H9 (cell line): ENCODE data around the gene FUT8. TPM values are rescaled to one million over a fixed set of nuclear protein-coding genes. Genes with fewer than 3 reads are reported as not detected.
A peak's percentile ranks its signal among the peaks of the same experiment; 100 is the strongest.

Experiments used
- DNase-seq: peaks from one replicate; pipeline ENCODE4 v3.0.0-alpha.2; 2017
- H2AFZ ChIP-seq: one replicate; pipeline ENCODE4 v1.6.1; 2013; ENCODE audit warnings: mild to moderate bottlenecking, low read length, control low read depth, moderate library complexity
- H2AK5ac ChIP-seq: 2 replicates; pipeline ENCODE4 v1.6.1; 2013; ENCODE audit warnings: low read length, control low read depth, mixed read lengths; ENCODE audit not compliant: insufficient read length
- H2BK120ac ChIP-seq: one replicate; pipeline ENCODE4 v1.6.1; 2013; ENCODE audit warnings: low read depth, mild to moderate bottlenecking, low read length, control low read depth, inconsistent platforms; ENCODE audit not compliant: poor library complexity, severe bottlenecking
- H2BK12ac ChIP-seq: 2 replicates; pipeline ENCODE4 v1.6.1; 2013; ENCODE audit warnings: low read length, control low read depth, mixed read lengths, low read depth; ENCODE audit not compliant: insufficient read length
- H2BK15ac ChIP-seq: 2 replicates; pipeline ENCODE4 v1.6.1; 2013; ENCODE audit warnings: low read depth, low read length, control low read depth
- H2BK20ac ChIP-seq: one replicate; pipeline ENCODE4 v1.6.1; 2013; ENCODE audit warnings: low read depth, mild to moderate bottlenecking, low read length, control low read depth, inconsistent platforms; ENCODE audit not compliant: poor library complexity, severe bottlenecking
- H2BK5ac ChIP-seq: 2 replicates; pipeline ENCODE4 v1.6.1; 2013; ENCODE audit warnings: low read length, control low read depth, mixed read lengths; ENCODE audit not compliant: insufficient read length
- H3K14ac ChIP-seq: 2 replicates; pipeline ENCODE4 v1.6.1; 2013; ENCODE audit warnings: low read length, control low read depth; ENCODE audit not compliant: insufficient read depth
- H3K18ac ChIP-seq: 2 replicates; pipeline ENCODE4 v1.6.1; 2013; ENCODE audit warnings: low read depth, mild to moderate bottlenecking, mixed read lengths, low read length, control low read depth; ENCODE audit not compliant: insufficient read length
- H3K23ac ChIP-seq: 2 replicates; pipeline ENCODE4 v1.6.1; 2013; ENCODE audit warnings: low read length, control low read depth, mixed read lengths, low read depth; ENCODE audit not compliant: insufficient read length
- H3K23me2 ChIP-seq: 2 replicates; pipeline ENCODE4 v1.6.1; 2013; ENCODE audit warnings: low read depth, mild to moderate bottlenecking, mixed read lengths, low read length, control low read depth; ENCODE audit not compliant: insufficient read length, poor library complexity, severe bottlenecking
- H3K27ac ChIP-seq: 2 replicates; pipeline ENCODE4 v1.5.1; 2013; ENCODE audit warnings: low read length, control low read depth, mixed read lengths, low read depth; ENCODE audit not compliant: insufficient read length
- H3K27me3 ChIP-seq: 2 replicates; pipeline ENCODE4 v1.6.1; 2013; ENCODE audit warnings: low read length, control low read depth, inconsistent platforms; ENCODE audit not compliant: insufficient read depth
- H3K4ac ChIP-seq: 2 replicates; pipeline ENCODE4 v1.6.1; 2013; ENCODE audit warnings: low read depth, mild to moderate bottlenecking, control low read depth, inconsistent platforms, low read length, moderate library complexity
- H3K4me1 ChIP-seq: 2 replicates; pipeline ENCODE4 v1.6.1; 2013; ENCODE audit warnings: low read length, control low read depth, inconsistent platforms; ENCODE audit not compliant: insufficient read depth
- H3K4me2 ChIP-seq: 2 replicates; pipeline ENCODE4 v1.6.1; 2013; ENCODE audit warnings: low read length, control low read depth, mixed read lengths; ENCODE audit not compliant: insufficient read length, insufficient read depth
- H3K56ac ChIP-seq: 2 replicates; pipeline ENCODE4 v1.6.1; 2013; ENCODE audit warnings: low read depth, mild to moderate bottlenecking, mixed read lengths, low read length, control low read depth; ENCODE audit not compliant: insufficient read length
- H3K79me1 ChIP-seq: 2 replicates; pipeline ENCODE4 v1.6.1; 2013; ENCODE audit warnings: low read depth, mild to moderate bottlenecking, moderate library complexity, low read length, control low read depth, inconsistent platforms; ENCODE audit not compliant: insufficient read depth, poor library complexity, severe bottlenecking
- H3K79me2 ChIP-seq: 2 replicates; pipeline ENCODE4 v1.6.1; 2013; ENCODE audit warnings: low read length, control low read depth, inconsistent platforms; ENCODE audit not compliant: insufficient read depth
- H3K9ac ChIP-seq: 2 replicates; pipeline ENCODE4 v1.6.1; 2013; ENCODE audit warnings: low read length, control low read depth, mixed read lengths; ENCODE audit not compliant: insufficient read length; ENCODE audit errors: extremely low read depth
- H3K9me3 ChIP-seq: one replicate; pipeline ENCODE4 v1.6.1; 2013; ENCODE audit warnings: low read depth, low read length, inconsistent platforms; ENCODE audit not compliant: control insufficient read depth
- H3T11ph ChIP-seq: one replicate; pipeline ENCODE4 v1.6.1; 2013; ENCODE audit warnings: mild to moderate bottlenecking, low read length, control low read depth, inconsistent platforms
- H4K20me1 ChIP-seq: one replicate; pipeline ENCODE4 v1.6.1; 2013; ENCODE audit not compliant: control insufficient read depth, insufficient read length, insufficient read depth
- H4K5ac ChIP-seq: 2 replicates; pipeline ENCODE4 v1.6.1; 2013; ENCODE audit warnings: low read depth, mild to moderate bottlenecking, mixed read lengths, low read length, control low read depth; ENCODE audit not compliant: insufficient read length
- H4K8ac ChIP-seq: replicated peaks from 2 replicates; pipeline ENCODE4 v1.6.1; 2013; ENCODE audit warnings: low read length, control low read depth, mixed read lengths, low read depth; ENCODE audit not compliant: insufficient read length
- H4K91ac ChIP-seq: 2 replicates; pipeline ENCODE4 v1.6.1; 2013; ENCODE audit warnings: low read depth, mild to moderate bottlenecking, moderate library complexity, mixed read lengths, low read length, control low read depth; ENCODE audit not compliant: insufficient read length
- H3K27ac Mint-ChIP-seq, 3 experiments: 2 replicates in 2 of 3; 3 replicates in 1 of 3; pipeline ENCODE4 v1.8.0; 2020 to 2021; ENCODE audit warnings: mixed read lengths in 3 of 3, mild to moderate bottlenecking in 1 of 3, moderate library complexity in 1 of 3
- H3K27me3 Mint-ChIP-seq: 2 replicates; pipeline ENCODE4 v1.8.0; 2021; ENCODE audit warnings: low read depth, mild to moderate bottlenecking, moderate library complexity, mixed read lengths
- H3K36me3 Mint-ChIP-seq, 3 experiments: 2 replicates in 2 of 3; 3 replicates in 1 of 3; pipeline ENCODE4 v1.8.0; 2020 to 2021; ENCODE audit warnings: low read depth in 3 of 3, mixed read lengths in 3 of 3; ENCODE audit not compliant: insufficient read depth in 1 of 3
- H3K4me1 Mint-ChIP-seq, 2 experiments: 2 replicates each; pipeline ENCODE4 v1.8.0; 2020; ENCODE audit warnings: mixed read lengths in 2 of 2
- H3K4me3 Mint-ChIP-seq, 2 experiments: 2 replicates in 1 of 2; 3 replicates in 1 of 2; pipeline ENCODE4 v1.8.0; 2020 to 2021; ENCODE audit warnings: mild to moderate bottlenecking in 2 of 2, mixed read lengths in 2 of 2, moderate library complexity in 1 of 2
- H3K9me3 Mint-ChIP-seq, 2 experiments: 2 replicates in 1 of 2; 3 replicates in 1 of 2; pipeline ENCODE4 v1.8.0; 2020; ENCODE audit warnings: mild to moderate bottlenecking in 2 of 2, mixed read lengths in 2 of 2, moderate library complexity in 1 of 2
- CTCF ChIP-seq: fragments of 200-600 bp; sonication (generic); conservative IDR thresholded peaks from 3 replicates; pipeline ENCODE4 v1.8.0; 2021; ENCODE audit warnings: antibody characterized with exemption, mild to moderate bottlenecking
- WGBS: extraction: QIAGEN DNeasy Blood & Tissue Kit; methylation state at CpG from one replicate; pipeline ENCODE4 v1.1.7; 2013; ENCODE audit warnings: missing lambda C conversion rate, low lambda C conversion rate, mixed read lengths; ENCODE audit not compliant: insufficient read length; ENCODE audit errors: extremely low coverage; 5-methylcytosine and 5-hydroxymethylcytosine counted together
- total RNA-seq: library from RNA; stranded (reverse); gene quantifications from 2 replicates; pipeline ENCODE4 v1.2.1, GENCODE V29; 2021

FUT8 gene
- total RNA-seq, 1 experiment from 2014 or later: 44.3 TPM

DNA sequence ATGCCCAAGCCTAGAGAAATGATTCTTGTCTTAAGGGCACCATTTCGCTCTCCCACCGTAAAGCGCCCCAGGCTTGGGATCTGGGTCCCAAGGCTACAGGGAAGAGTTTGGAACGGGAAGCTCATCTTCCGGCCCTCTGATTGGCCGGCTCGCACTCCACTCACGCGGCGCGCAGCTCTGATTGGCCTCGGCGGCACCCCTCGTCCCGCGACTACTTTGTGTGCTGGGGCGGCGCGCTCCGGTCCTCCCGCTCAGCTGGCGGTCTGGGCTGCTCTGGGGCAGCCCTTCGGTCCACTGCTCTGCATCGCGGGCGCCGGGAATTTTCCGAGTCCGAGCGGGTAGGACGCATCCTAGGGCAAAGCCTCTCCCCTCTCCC lies 886 bp upstream of the FUT8 start:
- H3K4me1 Mint-ChIP-seq: peaks cover 23 to 27% of the 10 kb centered on the region in 2 experiments
- Histone ChIP-seq H3K27ac (no peak overlapping the region), H3K23me2 (peaks cover 10% of the 10 kb centered on the region), H4K8ac (no peak overlapping the region), H3T11ph (no peak overlapping the region), H3K18ac (peak overlapping the region; percentile 65), H3K4ac (no peak overlapping the region), H2BK15ac (no peak overlapping the region), H4K91ac (no peak overlapping the region), H2BK5ac (no peak overlapping the region), H4K20me1 (no peaks in the 10 kb centered on the region), H3K56ac (no peak overlapping the region), H2BK120ac (no peak overlapping the region), H3K9ac (peak overlapping the region; percentile 80), H3K79me2 (no peaks in the 10 kb centered on the region), H3K79me1 (no peaks in the 10 kb centered on the region), H3K27me3 (no peaks in the 10 kb centered on the region), H4K5ac (no peak overlapping the region), H3K9me3 (no peaks in the 10 kb centered on the region), H2BK12ac (no peak overlapping the region), H3K4me1 (no peaks in the 10 kb centered on the region), H2BK20ac (no peak overlapping the region), H2AK5ac (no peak overlapping the region), H3K4me2 (peak overlapping the region; percentile 93), H2AFZ (no peak overlapping the region), H3K14ac (peak overlapping the region; percentile 87; the same call in 1 of the 2 replicates), H3K23ac (no peak overlapping the region)
- peaks cover 4% of the 10 kb centered on the region for H3K27me3 Mint-ChIP-seq
- H3K27ac Mint-ChIP-seq: peak overlapping the region; percentile 97 to 99 (median 98)
- WGBS: no CpG with 5 or more reads among the region's 31 CpGs
- H3K9me3 Mint-ChIP-seq: no peaks in the 10 kb centered on the region; a peak in 1 of 5 replicates
- TF ChIP-seq CTCF: no peak
- H3K36me3 Mint-ChIP-seq: peaks cover 0 to 4% (median 2%) of the 10 kb centered on the region in 3 experiments; a peak in 1 of 7 replicates
- H3K4me3 Mint-ChIP-seq: peak overlapping the region; percentile 83 to 91
- peak; percentile 94 for DNase-seq
